GM18498 (cell line): Measurements from ENCODE around the gene ZNF410.
"Not testable (repeated sequence)": the region's sequence is repeated elsewhere in the genome, so short reads cannot be mapped to it uniquely, and the experiment has no call there.

Source experiments
- ATAC-seq: cut with Tn5 transposase; IDR thresholded peaks from one replicate; pipeline ENCODE4 v1.9.1; 2021; ENCODE audit warnings: mild to moderate bottlenecking, moderate library complexity; ENCODE audit not compliant: unreplicated experiment

The ZNF410 gene

DNA sequence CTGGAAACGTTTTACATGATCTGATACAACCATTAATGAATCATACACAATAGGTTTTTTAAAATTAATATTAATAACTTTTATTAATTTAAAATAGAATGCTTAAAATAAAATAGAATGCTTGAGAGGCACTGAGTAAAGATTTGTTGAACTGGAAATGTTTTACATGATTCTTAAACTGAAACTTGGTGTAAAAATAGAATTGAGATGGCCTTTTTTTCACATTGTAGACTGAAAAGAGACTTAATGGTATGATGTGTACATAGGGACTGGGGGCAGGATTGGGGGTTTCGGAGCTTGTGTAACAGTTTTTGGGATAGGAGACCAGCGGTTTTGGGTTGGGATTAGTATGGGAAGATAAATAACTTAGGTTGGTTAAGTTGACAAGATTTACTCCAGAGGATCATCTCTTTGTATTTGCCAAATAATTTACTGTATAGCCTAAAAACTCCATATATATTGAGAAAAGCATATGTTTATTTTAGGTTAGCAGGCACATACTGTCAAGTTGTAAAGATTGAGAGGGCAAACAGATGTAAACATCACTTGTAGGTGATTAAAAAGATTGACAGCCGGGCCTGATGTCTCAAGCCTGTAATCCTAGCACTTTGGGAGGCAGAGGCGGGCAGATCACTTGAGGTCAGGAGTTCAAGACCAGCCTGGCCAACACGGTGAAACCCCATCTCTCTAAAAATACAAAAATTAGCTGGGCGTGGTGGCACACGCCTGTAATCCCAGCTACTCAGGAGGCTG lies 2.0 kb upstream of the ZNF410 start:
- no peak for ATAC-seq

DNA sequence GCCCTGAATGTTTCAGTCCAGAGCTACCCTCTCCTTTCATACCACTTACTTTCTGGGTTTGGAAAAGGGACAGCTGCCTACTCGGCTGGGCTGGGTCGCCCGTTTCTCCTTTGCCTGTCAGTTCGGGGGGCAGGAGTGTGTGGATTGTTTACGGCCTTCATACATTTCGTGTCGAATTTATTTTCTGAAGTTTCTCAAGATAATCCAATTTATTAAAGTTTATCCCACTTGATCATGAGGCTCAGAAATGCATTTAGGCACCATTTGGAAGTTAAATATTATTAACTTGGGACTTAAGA lies 608 bp downstream of the ZNF410 start:
- no peak for ATAC-seq

DNA sequence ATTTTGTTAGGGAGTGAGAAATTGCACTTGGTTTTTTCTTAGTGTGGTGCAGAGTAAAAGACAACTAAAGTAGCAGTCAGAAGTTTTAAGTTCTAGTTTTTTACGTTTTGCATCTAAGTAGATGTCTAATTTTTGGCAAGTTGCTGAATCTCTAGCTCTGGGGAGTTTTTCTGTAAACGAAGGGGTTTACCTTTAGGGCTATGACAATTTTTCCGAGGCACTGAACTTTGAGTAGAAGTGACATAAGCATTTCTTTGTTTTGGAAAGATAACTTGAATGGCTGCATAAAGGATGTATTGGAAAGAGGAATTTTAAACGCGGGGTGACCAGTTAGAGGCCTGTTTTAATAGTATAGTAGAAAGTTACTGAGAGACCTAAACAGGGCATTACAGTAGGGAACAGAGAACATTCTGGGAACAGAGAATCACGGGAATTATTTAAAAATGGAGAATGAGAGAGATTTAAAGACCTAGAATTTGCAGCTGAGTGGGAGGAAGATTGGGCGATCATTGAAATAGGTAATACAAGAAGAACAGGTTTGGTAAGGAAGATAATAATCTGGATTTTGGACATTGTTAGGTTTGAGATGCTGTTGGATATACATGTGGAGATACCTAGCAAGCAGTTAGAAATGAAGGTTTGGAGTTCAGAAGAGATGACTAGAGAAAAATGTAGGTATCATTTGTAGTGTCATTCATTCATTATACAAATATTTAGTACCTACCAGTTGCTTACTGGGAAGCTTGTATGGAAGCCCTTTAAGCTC lies 1.2 kb downstream of the ZNF410 start:
- ATAC-seq, result no peak

DNA sequence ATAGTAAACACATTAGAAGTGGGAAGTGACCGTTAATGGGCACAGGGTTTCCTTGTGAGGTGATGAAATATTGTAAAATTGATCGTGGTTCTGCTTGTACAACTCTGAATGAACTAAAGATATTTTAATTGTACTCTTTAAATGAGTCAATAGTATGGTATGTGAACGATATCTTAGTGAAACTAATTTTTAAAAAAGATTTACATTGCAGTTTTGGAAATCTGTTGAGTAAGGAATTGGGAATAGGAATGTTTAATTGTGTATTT lies 1.7 kb downstream of the ZNF410 start:
- no peak for ATAC-seq

GRCh38 chr14:73888971-73889370 lies 2.3 kb downstream of the ZNF410 start:
- ATAC-seq, result no peak

- no peak for ATAC-seq
These were observed 2.7 kb downstream of the ZNF410 start for GRCh38 chr14:73889376-73889775.

DNA sequence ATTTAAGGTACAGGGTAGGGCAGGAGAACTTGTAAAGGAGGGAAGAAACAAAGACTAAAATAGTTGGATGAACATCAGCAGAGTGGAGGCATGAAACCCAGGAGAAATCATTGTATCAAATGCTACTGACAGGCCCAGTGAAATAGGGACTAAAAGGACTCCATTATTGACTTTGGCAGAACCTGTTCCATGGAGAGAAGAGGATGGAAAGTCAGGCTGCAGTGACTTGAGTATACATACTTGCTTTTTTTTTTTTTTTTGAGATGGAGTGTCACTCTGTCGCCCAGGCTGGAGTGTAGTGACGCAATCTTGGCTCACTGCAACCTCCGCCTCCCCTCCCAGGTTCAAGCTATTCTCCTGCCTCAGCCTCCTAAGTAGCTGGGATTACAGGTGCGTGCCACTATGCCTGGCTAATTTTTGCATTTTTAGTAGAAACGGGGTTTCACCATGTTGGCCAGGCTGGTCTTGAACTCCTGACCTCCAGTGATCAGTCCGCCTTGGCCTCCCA lies 7.6 kb downstream of the ZNF410 start:
- ATAC-seq, result not testable (repeated sequence)

DNA sequence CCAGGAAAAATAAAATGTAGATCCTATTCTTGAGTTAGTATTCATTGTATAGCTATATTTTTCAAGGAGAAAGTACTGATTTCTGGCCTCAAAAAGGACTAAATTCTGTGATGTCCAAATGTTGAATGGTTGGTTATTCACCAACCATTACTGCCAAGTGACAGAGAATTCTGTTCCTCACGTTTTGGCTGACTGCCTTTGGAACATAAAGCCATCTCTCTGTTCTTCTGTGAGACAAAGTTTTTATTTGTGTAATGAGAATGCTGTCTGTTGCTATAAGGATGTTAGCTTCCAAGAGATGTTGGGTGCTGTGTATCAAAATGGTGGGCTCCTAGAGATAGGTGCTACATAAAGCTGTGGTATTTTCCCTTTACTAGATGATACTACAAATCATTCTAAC lies 9.3 kb downstream of the ZNF410 start:
- no peak for ATAC-seq

DNA sequence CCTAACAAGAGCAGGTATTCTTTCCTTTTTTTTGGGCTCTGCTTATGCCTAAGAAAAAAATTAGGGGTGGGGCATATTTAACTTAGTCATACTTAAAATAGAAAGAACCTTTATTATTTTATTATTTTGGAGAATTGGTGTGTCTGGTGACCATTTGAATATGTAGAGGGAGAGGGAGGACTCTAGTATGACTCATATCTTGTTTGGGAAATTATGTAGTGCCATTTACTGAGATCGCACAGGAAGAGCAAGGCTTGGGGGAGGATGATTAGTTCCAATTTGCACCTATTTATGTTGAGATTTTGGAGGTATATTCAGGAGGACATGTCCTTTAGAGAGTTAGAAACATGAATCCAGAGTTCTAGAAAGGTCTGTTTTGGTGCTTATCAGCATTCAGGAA lies 9.9 kb downstream of the ZNF410 start:
- ATAC-seq, result no peak

- no peak for ATAC-seq
These were observed 16.4 kb downstream of the ZNF410 start for GRCh38 chr14:73903028-73903427.

- ATAC-seq, result no peak
These were observed 23.0 kb downstream of the ZNF410 start for GRCh38 chr14:73909681-73910080.

DNA sequence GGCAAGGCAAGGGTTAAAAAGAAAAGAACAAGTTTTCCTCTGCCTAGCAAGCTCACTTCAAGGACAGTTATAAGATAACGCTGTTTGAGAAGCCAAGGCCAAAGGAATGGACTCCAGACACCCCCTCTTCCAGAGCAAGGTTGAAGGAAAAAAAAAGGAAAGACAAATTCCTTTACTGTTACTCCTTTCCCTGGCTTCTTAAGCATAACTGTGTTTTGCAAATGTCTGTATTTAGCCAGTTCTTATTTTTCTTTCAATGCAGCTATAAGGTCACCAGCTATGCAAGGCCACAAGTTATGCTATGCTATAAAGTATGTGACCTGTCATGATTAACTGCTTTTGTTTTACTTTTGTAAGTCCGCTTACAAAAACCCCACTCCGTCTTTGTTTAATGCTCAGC lies 26.6 kb downstream of the ZNF410 start:
- ATAC-seq, result no peak

GRCh38 chr14:73916324-73916723 lies 29.7 kb downstream of the ZNF410 start:
- ATAC-seq, result no peak

DNA sequence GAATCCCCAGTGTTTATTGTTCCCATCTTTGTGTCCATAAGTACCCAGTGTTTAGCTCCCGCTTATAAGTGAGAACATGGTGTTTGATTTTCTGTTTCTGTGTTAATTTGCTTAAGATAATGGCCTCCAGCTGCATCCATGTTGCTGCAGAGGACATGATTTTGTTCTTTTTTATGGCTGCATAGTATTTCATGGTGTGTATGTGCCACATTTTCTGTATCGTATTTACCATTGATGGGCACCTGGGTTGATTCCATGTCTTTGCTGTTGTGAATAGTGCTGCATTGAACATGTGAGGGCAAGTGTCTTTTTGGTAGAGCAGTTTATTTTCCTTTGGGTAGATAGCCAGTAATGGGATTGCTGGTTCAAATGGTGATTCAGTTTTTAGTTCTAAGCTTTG lies 32.8 kb downstream of the ZNF410 start:
- ATAC-seq, result not testable (repeated sequence)

DNA sequence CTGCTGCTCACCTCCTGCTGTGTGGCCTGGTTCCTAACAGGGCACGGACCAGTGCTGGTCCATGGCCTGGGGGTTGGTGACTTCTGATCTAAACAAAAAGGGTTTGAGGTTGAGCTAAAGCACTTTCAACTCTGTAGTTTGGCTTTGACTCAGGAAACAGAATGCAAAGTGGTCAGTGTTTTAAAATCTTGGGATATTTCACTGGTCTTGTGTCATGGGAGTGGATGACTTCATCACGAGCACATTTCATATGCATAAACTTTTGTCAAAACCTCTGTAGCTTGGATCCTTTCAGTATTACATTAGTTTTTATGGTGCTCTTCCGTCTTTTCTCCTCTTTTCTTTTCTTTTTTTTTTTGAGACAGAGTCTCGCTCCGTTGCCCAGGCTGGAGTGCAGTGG lies 37.7 kb downstream of the ZNF410 start:
- no peak for ATAC-seq

GRCh38 chr14:73935666-73936065 lies 49.0 kb downstream of the ZNF410 start:
- no peak for ATAC-seq

GRCh38 chr14:73936548-73936947 lies 49.9 kb downstream of the ZNF410 start:
- no peak for ATAC-seq

GRCh38 chr14:73937012-73937411 lies 50.4 kb downstream of the ZNF410 start:
- no peak for ATAC-seq

DNA sequence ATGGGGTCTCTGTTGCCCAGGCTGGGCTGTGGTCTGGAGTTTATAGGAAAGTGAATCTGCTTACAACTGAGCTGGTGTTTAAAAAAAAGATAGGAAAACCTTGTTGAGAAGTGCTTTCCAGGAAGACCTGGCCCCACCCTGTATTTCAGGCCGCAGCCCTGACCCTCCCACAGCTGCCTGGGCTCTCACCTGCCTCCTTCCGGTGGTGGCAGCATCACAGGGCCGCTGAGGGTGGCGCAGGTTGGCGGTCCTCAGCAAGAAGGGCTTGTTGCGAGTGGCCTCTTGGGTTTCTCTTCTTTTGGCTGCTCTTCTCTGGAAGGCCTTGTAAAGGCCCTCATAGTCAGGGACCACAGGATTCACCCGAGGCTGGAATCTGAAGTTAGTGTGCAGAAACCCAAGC lies 55.5 kb downstream of the ZNF410 start:
- ATAC-seq, result no peak

DNA sequence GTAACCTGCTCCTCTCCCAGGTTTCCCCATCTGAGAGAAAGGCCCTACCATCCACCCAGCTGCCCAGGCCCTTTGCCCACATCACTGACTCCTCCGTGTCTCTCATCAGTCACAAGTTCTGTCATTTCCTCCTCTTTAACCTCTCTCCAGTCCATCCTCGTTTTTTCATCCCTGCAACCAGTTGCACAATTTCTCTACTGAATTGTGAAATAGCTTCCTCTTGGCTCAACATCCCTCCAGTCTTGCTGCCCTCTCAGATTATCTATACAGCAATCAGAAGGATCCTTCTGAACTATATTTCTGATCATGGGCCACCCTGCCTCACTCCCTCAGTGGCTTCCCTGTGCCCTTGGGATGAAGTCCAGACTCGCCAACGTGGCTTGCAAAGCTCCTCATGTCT lies 56.4 kb downstream of the ZNF410 start:
- ATAC-seq, result no peak

GRCh38 chr14:73944432-73945158 lies 57.9 kb downstream of the ZNF410 start:
- ATAC-seq, result no peak

GRCh38 chr14:73945159-73945670 lies 58.6 kb downstream of the ZNF410 start:
- ATAC-seq, result no peak
